Panc1 (cell line): ENCODE measurements around the gene ATG2B. TPM values are rescaled to one million over a fixed set of nuclear protein-coding genes. Genes with fewer than 3 reads are reported as not detected.

Experiments
- ATAC-seq: fragments of 200-7000 bp; cut with Tn5 transposase; 2 replicates; pipeline ENCODE4 v1.9.1; 2020; ENCODE audit warnings: mild to moderate bottlenecking, moderate library complexity
- BruUV-seq: library from RNA; stranded (reverse); fragments of 400-500 nt; replicated peaks from 2 replicates; lab custom pipeline; 2021; lab: Mats Ljungman, UMichigan
- CTCF ChIA-PET: fragments of 300-600 bp; sonication (Branson Sonifier 250); formaldehyde crosslinking; loops from one replicate; lab custom pipeline; 2022; ENCODE audit warnings: antibody characterized with exemption; lab: Charles Lee
- POLR2A ChIA-PET: fragments of 300-600 bp; sonication (Branson Sonifier 250); formaldehyde crosslinking; loops from one replicate; lab custom pipeline; 2022; ENCODE audit warnings: antibody characterized with exemption; lab: Charles Lee
- DNase-seq: peaks from one replicate; pipeline ENCODE4 v3.0.0-alpha.2; 2010; ENCODE audit warnings: low read depth, low spot score
- H3K27ac ChIP-seq: 2 replicates; pipeline ENCODE4 v1.5.1; 2011; ENCODE audit warnings: mild to moderate bottlenecking, low read length, inconsistent platforms
- H3K27me3 ChIP-seq: fragments of 200-500 bp; sonication (Bioruptor generic); 2 replicates; pipeline ENCODE4 v1.6.0; 2014; ENCODE audit warnings: low read length, inconsistent platforms; ENCODE audit not compliant: control insufficient read depth, insufficient read depth
- H3K36me3 ChIP-seq: fragments of 200-500 bp; sonication (Bioruptor generic); 2 replicates; pipeline ENCODE4 v1.5.1; 2014; ENCODE audit warnings: inconsistent platforms, mild to moderate bottlenecking, low read length, moderate library complexity; ENCODE audit not compliant: control insufficient read depth, insufficient read depth
- H3K4me1 ChIP-seq: 2 replicates; pipeline ENCODE4 v1.5.1; 2011; ENCODE audit warnings: inconsistent platforms, mild to moderate bottlenecking, low read length, moderate library complexity; ENCODE audit not compliant: control insufficient read depth, insufficient read depth
- H3K4me3 ChIP-seq, 2 experiments: 2 replicates each; pipeline ENCODE4 v1.5.1; 2011 to 2012; ENCODE audit warnings: low read depth in 2 of 2, low read length in 2 of 2, mild to moderate bottlenecking in 2 of 2, inconsistent platforms in 1 of 2, moderate library complexity in 1 of 2
- H3K9me3 ChIP-seq: fragments of 200-500 bp; sonication (Bioruptor generic); 2 replicates; pipeline ENCODE4 v1.5.1; 2014; ENCODE audit warnings: low read depth, mild to moderate bottlenecking, inconsistent platforms, low read length, moderate library complexity; ENCODE audit not compliant: control insufficient read depth, insufficient read depth
- POLR2AphosphoS5 ChIP-seq: IDR thresholded peaks from 2 replicates; pipeline ENCODE4 v1.6.1; 2012; ENCODE audit warnings: mild to moderate bottlenecking, low read depth, low read length, moderate library complexity
- SIN3A ChIP-seq: IDR thresholded peaks from 2 replicates; pipeline ENCODE4 v1.6.1; 2012; ENCODE audit warnings: low read depth, mild to moderate bottlenecking, low read length, moderate library complexity, borderline replicate concordance; ENCODE audit not compliant: insufficient read depth
- TCF7L2 ChIP-seq: IDR thresholded peaks from 2 replicates; pipeline ENCODE4 v1.6.1; 2011; ENCODE audit warnings: mild to moderate bottlenecking, low read depth, low read length, inconsistent platforms
- in situ Hi-C: cut with HindIII; loops from 2 replicates; pipeline ENCODE4 v1.10.0; 2016; ENCODE audit warnings: low sequenced_read_pairs, low pct_unique_long_range_greater_than_20kb
- intact Hi-C: fragments of 100-400 bp; cut with micrococcal nuclease; formaldehyde crosslinking; loops from one replicate; pipeline ENCODE4 v1.10.0; 2022; ENCODE audit not compliant: unreplicated experiment
- total RNA-seq: library from RNA; stranded (reverse); gene quantifications from one replicate; pipeline ENCODE4 v1.2.1, GENCODE V29; 2021; ENCODE audit not compliant: unreplicated experiment
- TF ChIP-seq, protein P1 (sequence below): fragments of 450-650 bp; IDR thresholded peaks from 2 replicates; pipeline ENCODE4 v1.5.1; 2017; ENCODE audit warnings: mild to moderate bottlenecking
- TF ChIP-seq, protein P2 (sequence below), 2 experiments: IDR thresholded peaks; 2 replicates each; pipeline ENCODE4 v1.6.1; 2011 to 2012; ENCODE audit warnings: low read depth in 2 of 2, control low read depth in 1 of 2, low read length in 1 of 2, mild to moderate bottlenecking in 1 of 2, moderate library complexity in 1 of 2; ENCODE audit not compliant: insufficient read depth in 1 of 2

Gene ATG2B
- total RNA-seq, 1 experiment from 2014 or later = 2.6 TPM

DNA sequence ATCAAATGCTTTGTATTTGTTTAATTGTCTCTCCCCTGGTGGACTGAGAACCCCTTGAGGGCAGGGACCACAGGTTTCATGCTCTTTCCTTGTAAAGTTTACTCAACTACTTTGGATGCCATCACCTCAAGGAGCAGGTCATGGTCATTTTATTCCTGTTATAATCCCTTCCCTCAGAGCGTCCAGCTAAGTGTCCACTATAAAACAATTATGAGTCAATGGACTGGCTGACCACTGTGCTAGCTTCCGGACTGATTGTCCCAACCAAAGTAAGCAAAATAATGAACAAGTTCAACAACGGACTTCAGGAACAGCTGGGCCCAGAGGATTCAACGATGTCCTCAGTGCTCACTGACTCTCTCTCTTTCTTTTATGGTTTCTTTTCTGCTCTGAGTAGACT is 47.0 kb upstream of the ATG2B start:
- in situ Hi-C loops = no loop called here
- ChIA-PET POLR2A (no interaction called here), CTCF (no interaction called here)
- H3K4me3 ChIP-seq = no peak overlapping the region
- ATAC-seq (peak; percentile 51; the same call in 1 of the 2 replicates), DNase-seq (no peak)
- no peak for TF ChIP-seq POLR2AphosphoS5
- no peak for TF ChIP-seq SIN3A
- TF ChIP-seq TCF7L2 = no peak
- TF ChIP-seq, protein P1, sequence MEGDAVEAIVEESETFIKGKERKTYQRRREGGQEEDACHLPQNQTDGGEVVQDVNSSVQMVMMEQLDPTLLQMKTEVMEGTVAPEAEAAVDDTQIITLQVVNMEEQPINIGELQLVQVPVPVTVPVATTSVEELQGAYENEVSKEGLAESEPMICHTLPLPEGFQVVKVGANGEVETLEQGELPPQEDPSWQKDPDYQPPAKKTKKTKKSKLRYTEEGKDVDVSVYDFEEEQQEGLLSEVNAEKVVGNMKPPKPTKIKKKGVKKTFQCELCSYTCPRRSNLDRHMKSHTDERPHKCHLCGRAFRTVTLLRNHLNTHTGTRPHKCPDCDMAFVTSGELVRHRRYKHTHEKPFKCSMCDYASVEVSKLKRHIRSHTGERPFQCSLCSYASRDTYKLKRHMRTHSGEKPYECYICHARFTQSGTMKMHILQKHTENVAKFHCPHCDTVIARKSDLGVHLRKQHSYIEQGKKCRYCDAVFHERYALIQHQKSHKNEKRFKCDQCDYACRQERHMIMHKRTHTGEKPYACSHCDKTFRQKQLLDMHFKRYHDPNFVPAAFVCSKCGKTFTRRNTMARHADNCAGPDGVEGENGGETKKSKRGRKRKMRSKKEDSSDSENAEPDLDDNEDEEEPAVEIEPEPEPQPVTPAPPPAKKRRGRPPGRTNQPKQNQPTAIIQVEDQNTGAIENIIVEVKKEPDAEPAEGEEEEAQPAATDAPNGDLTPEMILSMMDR = no peak
- TF ChIP-seq, protein P2, sequence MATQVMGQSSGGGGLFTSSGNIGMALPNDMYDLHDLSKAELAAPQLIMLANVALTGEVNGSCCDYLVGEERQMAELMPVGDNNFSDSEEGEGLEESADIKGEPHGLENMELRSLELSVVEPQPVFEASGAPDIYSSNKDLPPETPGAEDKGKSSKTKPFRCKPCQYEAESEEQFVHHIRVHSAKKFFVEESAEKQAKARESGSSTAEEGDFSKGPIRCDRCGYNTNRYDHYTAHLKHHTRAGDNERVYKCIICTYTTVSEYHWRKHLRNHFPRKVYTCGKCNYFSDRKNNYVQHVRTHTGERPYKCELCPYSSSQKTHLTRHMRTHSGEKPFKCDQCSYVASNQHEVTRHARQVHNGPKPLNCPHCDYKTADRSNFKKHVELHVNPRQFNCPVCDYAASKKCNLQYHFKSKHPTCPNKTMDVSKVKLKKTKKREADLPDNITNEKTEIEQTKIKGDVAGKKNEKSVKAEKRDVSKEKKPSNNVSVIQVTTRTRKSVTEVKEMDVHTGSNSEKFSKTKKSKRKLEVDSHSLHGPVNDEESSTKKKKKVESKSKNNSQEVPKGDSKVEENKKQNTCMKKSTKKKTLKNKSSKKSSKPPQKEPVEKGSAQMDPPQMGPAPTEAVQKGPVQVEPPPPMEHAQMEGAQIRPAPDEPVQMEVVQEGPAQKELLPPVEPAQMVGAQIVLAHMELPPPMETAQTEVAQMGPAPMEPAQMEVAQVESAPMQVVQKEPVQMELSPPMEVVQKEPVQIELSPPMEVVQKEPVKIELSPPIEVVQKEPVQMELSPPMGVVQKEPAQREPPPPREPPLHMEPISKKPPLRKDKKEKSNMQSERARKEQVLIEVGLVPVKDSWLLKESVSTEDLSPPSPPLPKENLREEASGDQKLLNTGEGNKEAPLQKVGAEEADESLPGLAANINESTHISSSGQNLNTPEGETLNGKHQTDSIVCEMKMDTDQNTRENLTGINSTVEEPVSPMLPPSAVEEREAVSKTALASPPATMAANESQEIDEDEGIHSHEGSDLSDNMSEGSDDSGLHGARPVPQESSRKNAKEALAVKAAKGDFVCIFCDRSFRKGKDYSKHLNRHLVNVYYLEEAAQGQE (IDR thresholded peaks at IDR 0.05; ENCODE audit: insufficient read depth in 1 of 2, low read depth in 2 of 2, low read length in 1 of 2) = no peak
- no peaks in the 10 kb centered on the region for H3K9me3 ChIP-seq
- BruUV-seq = no TSS peak
- no peaks in the 10 kb centered on the region for H3K4me1 ChIP-seq
- H3K27me3 ChIP-seq = no peaks in the 10 kb centered on the region
- intact Hi-C loops = no loop called here
- no peak overlapping the region for H3K27ac ChIP-seq
- no peaks in the 10 kb centered on the region for H3K36me3 ChIP-seq

DNA sequence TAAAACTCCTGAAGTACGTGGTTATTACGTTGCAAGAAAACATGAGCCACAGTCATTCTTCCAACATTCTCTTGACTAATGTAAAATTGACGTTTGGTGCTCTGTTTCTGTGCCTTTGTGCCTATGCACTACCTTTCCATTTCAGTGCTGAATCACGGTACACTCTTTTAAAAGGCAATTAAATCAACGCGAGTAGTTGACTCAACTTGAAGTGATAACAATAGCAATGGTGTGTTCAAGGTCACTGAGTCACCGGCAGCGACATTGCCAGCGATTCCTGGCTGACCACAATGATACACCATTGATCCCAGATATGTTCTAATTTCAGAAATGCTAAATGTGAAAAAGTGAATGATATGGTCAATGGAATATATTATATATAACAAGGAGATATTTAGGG is 46.6 kb upstream of the ATG2B start:
- Histone ChIP-seq H3K27ac (no peak overlapping the region), H3K9me3 (no peaks in the 10 kb centered on the region), H3K4me3 (no peak overlapping the region), H3K27me3 (no peaks in the 10 kb centered on the region), H3K4me1 (no peaks in the 10 kb centered on the region), H3K36me3 (no peaks in the 10 kb centered on the region)
- ATAC-seq (0 out of 2 replicates have a peak, but pooled peaks have one; percentile 42), DNase-seq (no peak)
- intact Hi-C loops (no loop called here), in situ Hi-C loops (no loop called here)
- TF ChIP-seq SIN3A (no peak), POLR2AphosphoS5 (no peak)
- TF ChIP-seq, protein P1 = no peak
- TF ChIP-seq, protein P2 (IDR thresholded peaks at IDR 0.05; ENCODE audit: insufficient read depth in 1 of 2, low read depth in 2 of 2, low read length in 1 of 2) = no peak
- ChIA-PET CTCF (no interaction called here), POLR2A (no interaction called here)
- BruUV-seq = no TSS peak
